Fibroblast of lung (primary cell): ENCODE data around the gene AIMP2.
"Not testable (repeated sequence)": the region's sequence is repeated elsewhere in the genome, so short reads cannot be mapped to it uniquely, and the experiment has no call there.

Source experiments
- CTCF ChIP-seq, 2 donors: IDR thresholded peaks in 1 of 2; conservative IDR thresholded peaks in 1 of 2; 1 replicate in 1 of 2; 2 replicates in 1 of 2; pipeline ENCODE4 v1.5.1; 2011 to 2012; ENCODE audit warnings: low read length in 2 of 2, control low read depth in 1 of 2, inconsistent platforms in 1 of 2, low read depth in 1 of 2, mild to moderate bottlenecking in 1 of 2
- EZH2 ChIP-seq: IDR thresholded peaks from 2 replicates; pipeline ENCODE4 v1.5.1; 2012; ENCODE audit warnings: low read length, control low read depth, mild to moderate bottlenecking; ENCODE audit errors: missing control alignments

GRCh38 chr7:6007835-6008590 is 1.1 kb upstream of the AIMP2 start:
- TF ChIP-seq CTCF (conservative IDR thresholded peaks at IDR 0.05 in 1 of 2, IDR thresholded peaks at IDR 0.05 in 1 of 2; ENCODE audit: low read depth in 1 of 2, low read length in 2 of 2); EZH2: not testable (repeated sequence)
